Glomerular endothelial cell (primary cell): ENCODE measurements around the gene CRADD. TPM values are rescaled to one million over a fixed set of nuclear protein-coding genes. Genes with fewer than 3 reads are reported as not detected.
"Not testable (repeated sequence)": the region's sequence is repeated elsewhere in the genome, so short reads cannot be mapped to it uniquely, and the experiment has no call there.

Experiments
- DNase-seq: peaks from one replicate; pipeline ENCODE4 v3.0.0-alpha.2; 2011; ENCODE audit warnings: low read depth, low spot score; ENCODE audit errors: extremely low read depth
- total RNA-seq: library from RNA; depleted of rRNA; stranded (reverse); fragments of >200 nt; gene quantifications from 2 replicates; pipeline ENCODE4 v1.2.3, GENCODE V29; 2015

The CRADD gene
- total RNA-seq, 1 donor from 2014 or later, result 21.1 TPM

- DNase-seq, result no peak
These were observed 180.8 kb downstream of the CRADD start for GRCh38 chr12:93857991-93858447.

GRCh38 chr12:93860668-93861373 is 183.6 kb downstream of the CRADD start:
- no peak for DNase-seq

GRCh38 chr12:93862424-93862823 is 185.2 kb downstream of the CRADD start:
- no peak for DNase-seq

- DNase-seq, result no peak
These were observed 188.6 kb downstream of the CRADD start for GRCh38 chr12:93865751-93866150.

GRCh38 chr12:93868771-93869170 is 191.6 kb downstream of the CRADD start:
- no peak for DNase-seq

- DNase-seq, result no peak
These were observed 193.0 kb downstream of the CRADD start for GRCh38 chr12:93870020-93870795.

GRCh38 chr12:93871566-93871965 is 194.4 kb downstream of the CRADD start:
- not testable (repeated sequence) for DNase-seq

- no peak for DNase-seq
These were observed 196.4 kb downstream of the CRADD start for GRCh38 chr12:93873561-93873960.

- DNase-seq, result no peak
These were observed 198.0 kb downstream of the CRADD start for GRCh38 chr12:93875157-93875556.

- no peak for DNase-seq
These were observed 199.2 kb downstream of the CRADD start for GRCh38 chr12:93876360-93876759.

GRCh38 chr12:93877446-93877845 is 200.3 kb downstream of the CRADD start:
- DNase-seq, result no peak

GRCh38 chr12:93879476-93880421 is 202.6 kb downstream of the CRADD start:
- DNase-seq, result no peak

GRCh38 chr12:93880853-93881522 is 203.8 kb downstream of the CRADD start:
- no peak for DNase-seq

GRCh38 chr12:93882763-93883162 is 205.6 kb downstream of the CRADD start:
- no peak for DNase-seq

- no peak for DNase-seq
These were observed 206.4 kb downstream of the CRADD start for GRCh38 chr12:93883436-93884154.

GRCh38 chr12:93884794-93885460 is 207.8 kb downstream of the CRADD start:
- DNase-seq, result no peak

- not testable (repeated sequence) for DNase-seq
These were observed 208.9 kb downstream of the CRADD start for GRCh38 chr12:93885973-93886532.

- DNase-seq, result no peak
These were observed 209.6 kb downstream of the CRADD start for GRCh38 chr12:93886533-93887511.
